IPS-20b (cell line): Measurements from ENCODE around the gene C3AR1.
"Not testable (repeated sequence)": the region's sequence is repeated elsewhere in the genome, so short reads cannot be mapped to it uniquely, and the experiment has no call there.

Source experiments
- H3K27ac ChIP-seq: one replicate; pipeline ENCODE4 v1.5.1; 2013; ENCODE audit warnings: low read length
- H3K27me3 ChIP-seq: 2 replicates; pipeline ENCODE4 v1.6.1; 2013; ENCODE audit warnings: mild to moderate bottlenecking, low read length, inconsistent platforms; ENCODE audit not compliant: insufficient read depth
- H3K36me3 ChIP-seq: 2 replicates; pipeline ENCODE4 v1.6.1; 2013; ENCODE audit warnings: low read depth, mild to moderate bottlenecking, inconsistent platforms, low read length, moderate library complexity; ENCODE audit not compliant: insufficient read depth
- H3K4me1 ChIP-seq: 2 replicates; pipeline ENCODE4 v1.6.1; 2013; ENCODE audit warnings: mild to moderate bottlenecking, control low read depth, inconsistent platforms, low read length, moderate library complexity; ENCODE audit not compliant: insufficient read depth
- H3K4me3 ChIP-seq: 2 replicates; pipeline ENCODE4 v1.5.1; 2013; ENCODE audit warnings: mild to moderate bottlenecking, low read length, inconsistent platforms
- H3K9ac ChIP-seq: 2 replicates; pipeline ENCODE4 v1.6.1; 2013; ENCODE audit warnings: low read depth, mild to moderate bottlenecking, inconsistent platforms, low read length, moderate library complexity
- H3K9me3 ChIP-seq: 2 replicates; pipeline ENCODE4 v1.6.1; 2013; ENCODE audit warnings: mild to moderate bottlenecking, low read depth, low read length, inconsistent platforms; ENCODE audit not compliant: insufficient read depth

The C3AR1 gene

DNA sequence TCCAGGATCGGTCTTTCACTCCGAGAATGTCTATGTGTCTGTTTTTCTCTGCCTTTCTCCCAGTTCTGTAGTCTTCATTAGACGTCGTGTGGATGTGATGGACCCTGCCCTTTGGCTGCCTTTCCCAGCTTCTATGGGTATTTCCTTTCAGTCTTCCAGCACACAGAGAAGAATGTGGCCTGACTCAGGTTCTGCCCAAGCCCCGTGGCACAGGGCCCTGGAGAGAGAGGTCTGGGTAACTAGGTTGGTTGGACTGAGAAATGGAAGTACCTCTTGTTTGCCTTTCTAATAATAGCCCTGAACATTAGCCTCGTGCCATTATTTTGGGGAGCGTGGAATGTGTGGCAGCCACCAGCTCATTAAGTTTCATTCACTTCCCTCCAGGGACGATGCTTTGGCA is 29.8 kb downstream of the C3AR1 start:
- H3K9ac ChIP-seq = no peak overlapping the region
- no peaks in the 10 kb centered on the region for H3K27me3 ChIP-seq
- H3K36me3 ChIP-seq = peaks cover 14% of the 10 kb centered on the region; the same call in 1 of the 2 replicates
- H3K9me3 ChIP-seq = no peaks in the 10 kb centered on the region
- peaks cover 47% of the 10 kb centered on the region for H3K4me1 ChIP-seq
- H3K27ac ChIP-seq = no peak overlapping the region
- H3K4me3 ChIP-seq = no peak overlapping the region

DNA sequence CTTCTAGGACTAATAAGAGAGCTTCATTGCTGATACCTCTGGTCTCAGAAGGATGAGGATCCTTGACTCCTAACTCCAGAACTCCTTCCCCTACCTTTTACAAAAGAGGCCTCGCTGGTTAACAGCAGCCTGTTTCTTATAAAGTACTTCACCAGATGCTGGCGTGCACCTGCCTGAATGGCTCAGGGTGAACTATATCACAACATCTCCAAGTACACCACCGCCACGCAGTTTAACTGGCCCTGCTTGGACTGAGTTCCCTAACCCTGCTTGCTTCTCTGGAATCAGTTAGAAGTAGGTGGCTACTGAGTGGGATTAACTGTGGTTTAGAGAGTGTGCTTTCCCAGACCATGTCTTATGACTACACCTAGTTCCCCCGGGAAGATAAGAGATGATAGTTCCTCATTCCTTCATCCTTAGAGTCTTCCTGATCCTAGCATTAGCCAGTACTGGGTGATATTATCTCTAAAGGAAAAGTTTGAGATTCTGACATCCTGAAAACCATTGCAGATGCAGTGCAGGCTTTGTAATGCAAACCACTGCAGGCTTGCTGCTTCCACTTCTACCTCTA is 30.6 kb downstream of the C3AR1 start:
- no peak overlapping the region for H3K27ac ChIP-seq

DNA sequence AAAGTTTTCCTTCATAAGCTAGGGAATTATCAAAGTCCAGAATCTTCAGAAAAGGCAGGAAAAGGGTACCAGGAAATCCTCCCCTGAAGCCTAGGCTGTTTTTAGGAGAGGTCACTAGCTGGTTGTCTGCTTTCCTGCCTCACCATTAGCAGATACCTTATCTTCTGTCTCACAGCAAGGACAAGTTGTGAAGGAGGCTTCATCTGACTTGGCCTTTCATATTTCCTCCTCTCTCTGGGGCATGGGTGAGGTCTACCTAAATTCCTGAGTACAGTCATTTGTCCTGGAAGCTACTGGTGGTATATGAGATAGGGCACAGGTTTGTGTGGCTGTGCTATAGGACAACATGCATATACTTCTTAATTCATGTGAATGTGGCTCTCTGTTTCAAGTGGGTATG is 31.4 kb downstream of the C3AR1 start:
- Histone ChIP-seq H3K36me3 (peaks cover 3% of the 10 kb centered on the region; the same call in 1 of the 2 replicates), H3K4me3 (peak overlapping the region; percentile 86; the same call in 1 of the 2 replicates), H3K4me1 (peaks cover 47% of the 10 kb centered on the region), H3K9me3 (no peaks in the 10 kb centered on the region), H3K27me3 (no peaks in the 10 kb centered on the region), H3K9ac (peak overlapping the region; percentile 19; the same call in 1 of the 2 replicates), H3K27ac (no peak overlapping the region)

More for the DNA sequence above, 30.6 kb downstream of the C3AR1 start:
- H3K9ac ChIP-seq = peak overlapping the region; percentile 19; the same call in 1 of the 2 replicates
- H3K4me3 ChIP-seq = peak overlapping the region; percentile 44
- H3K9me3 ChIP-seq = no peaks in the 10 kb centered on the region
- H3K36me3 ChIP-seq = peaks cover 9% of the 10 kb centered on the region; the same call in 1 of the 2 replicates
- H3K27me3 ChIP-seq = no peaks in the 10 kb centered on the region
- H3K4me1 ChIP-seq = peaks cover 47% of the 10 kb centered on the region

DNA sequence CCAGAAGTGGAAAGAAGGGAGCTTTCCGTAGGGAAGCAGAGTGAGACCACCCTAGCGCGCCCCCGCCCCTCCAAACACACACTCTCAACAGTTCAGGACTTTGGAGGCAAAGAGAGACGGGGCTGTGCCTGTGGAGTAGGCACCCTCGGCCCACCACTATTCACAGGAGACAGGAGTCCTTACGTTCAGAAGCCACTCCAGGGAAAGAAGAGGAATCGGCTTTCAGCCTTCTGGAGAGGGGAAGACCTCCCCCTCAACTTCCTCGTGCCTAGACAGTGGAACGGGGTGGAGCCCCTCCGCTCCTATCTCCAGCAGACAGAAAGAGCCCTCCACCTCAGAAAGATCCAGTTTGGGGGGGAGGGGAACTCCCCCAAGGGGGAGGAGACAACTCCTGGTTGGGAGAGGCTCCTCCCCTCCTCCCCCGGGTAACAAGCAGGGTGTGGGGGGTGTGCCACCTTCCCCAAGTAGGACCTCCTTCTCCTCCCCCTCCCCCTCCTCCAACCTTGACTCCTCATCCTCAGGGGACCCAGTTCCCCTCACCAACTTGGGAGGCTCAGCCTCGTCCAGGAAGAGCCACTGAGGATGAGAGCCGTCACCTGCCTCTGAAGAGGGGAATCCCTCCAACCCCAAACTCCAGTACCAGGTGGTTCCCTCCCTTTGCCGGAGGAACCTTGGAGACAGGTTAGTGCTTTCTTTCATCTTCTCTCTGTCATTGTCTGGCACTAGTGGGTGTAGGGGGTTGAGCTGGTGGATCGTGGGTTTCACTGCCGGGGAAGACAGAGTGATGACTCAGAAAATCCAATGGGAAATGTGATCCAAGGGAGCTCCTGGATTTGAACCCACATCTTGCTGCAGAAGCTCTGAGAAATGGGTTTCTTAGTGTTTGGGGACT is 32.8 kb downstream of the C3AR1 start:
- peak overlapping the region; percentile 86 for H3K4me3 ChIP-seq
- peak overlapping the region; percentile 84 for H3K9ac ChIP-seq
- H3K27me3 ChIP-seq = no peaks in the 10 kb centered on the region
- peaks cover 41% of the 10 kb centered on the region for H3K4me1 ChIP-seq
- H3K36me3 ChIP-seq = no peaks in the 10 kb centered on the region
- no peaks in the 10 kb centered on the region for H3K9me3 ChIP-seq
- peak overlapping the region; percentile 69 for H3K27ac ChIP-seq

- peaks cover 32% of the 10 kb centered on the region for H3K4me1 ChIP-seq
- H3K27ac ChIP-seq = peak within 1 kb of the TSS; percentile 69
- H3K9ac ChIP-seq = peak within 1 kb of the TSS; percentile 84
- no peaks in the 10 kb centered on the region for H3K27me3 ChIP-seq
- peak within 1 kb of the TSS; percentile 86 for H3K4me3 ChIP-seq
- no peaks in the 10 kb centered on the region for H3K36me3 ChIP-seq
- H3K9me3 ChIP-seq = no peaks in the 10 kb centered on the region
Observed at GRCh38 chr12:8032242-8033152, 33.7 kb downstream of the C3AR1 start, which contains the start of gene FOXJ2. Gene FOXJ2, plus strand, starts transcription at chr12:8032716. Its CDS starts 7,117 bp downstream, at chr12:8039833.

- Histone ChIP-seq H3K27me3 (no peaks in the 10 kb centered on the region), H3K4me3 (peak overlapping the region; percentile 86), H3K27ac (no peak overlapping the region), H3K9me3 (no peaks in the 10 kb centered on the region), H3K9ac (peak overlapping the region; percentile 52; the same call in 1 of the 2 replicates), H3K4me1 (peaks cover 29% of the 10 kb centered on the region), H3K36me3 (no peaks in the 10 kb centered on the region)
Observed at GRCh38 chr12:8031872-8032241, 34.3 kb downstream of the C3AR1 start.

DNA sequence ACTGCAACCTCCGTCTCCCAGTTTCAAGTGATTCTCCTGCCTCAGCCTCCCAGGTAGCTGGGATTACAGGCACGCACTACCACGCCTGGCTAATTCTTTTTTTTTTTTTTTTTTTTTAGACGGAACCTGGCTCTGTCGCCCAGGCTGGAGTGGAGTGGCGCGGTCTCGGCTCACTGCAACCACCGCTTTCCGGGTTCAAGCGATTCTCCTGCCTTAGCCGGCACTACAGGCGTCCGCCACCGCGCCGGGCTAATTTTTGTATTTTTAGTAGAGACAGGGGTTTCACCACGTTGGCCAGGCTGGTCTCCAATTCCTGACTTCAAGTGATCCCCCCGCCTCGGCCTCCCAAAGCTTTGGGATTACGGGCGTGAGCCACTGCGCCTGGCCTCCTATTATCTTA is 35.1 kb downstream of the C3AR1 start:
- not testable (repeated sequence) for H3K9me3 ChIP-seq

GRCh38 chr12:8030189-8030588 is 36.0 kb downstream of the C3AR1 start:
- Histone ChIP-seq H3K9ac (no peak overlapping the region), H3K27me3 (no peaks in the 10 kb centered on the region), H3K27ac (no peak overlapping the region), H3K4me1 (peaks cover 21% of the 10 kb centered on the region), H3K4me3 (no peak overlapping the region), H3K9me3 (no peaks in the 10 kb centered on the region), H3K36me3 (no peaks in the 10 kb centered on the region)

More for the DNA sequence above, 35.1 kb downstream of the C3AR1 start:
- H3K4me3 ChIP-seq, H3K27me3 ChIP-seq, H3K36me3 ChIP-seq, H3K27ac ChIP-seq, H3K9ac ChIP-seq: not testable (repeated sequence)
- peaks cover 26% of the 10 kb centered on the region for H3K4me1 ChIP-seq

- no peak overlapping the region for H3K9ac ChIP-seq
- H3K27ac ChIP-seq = no peak overlapping the region
- peaks cover 4% of the 10 kb centered on the region; the same call in 1 of the 2 replicates for H3K4me1 ChIP-seq
- no peak overlapping the region for H3K4me3 ChIP-seq
- no peaks in the 10 kb centered on the region for H3K36me3 ChIP-seq
- H3K9me3 ChIP-seq = no peaks in the 10 kb centered on the region
- no peaks in the 10 kb centered on the region for H3K27me3 ChIP-seq
Observed at GRCh38 chr12:8028267-8028666, 37.9 kb downstream of the C3AR1 start.

DNA sequence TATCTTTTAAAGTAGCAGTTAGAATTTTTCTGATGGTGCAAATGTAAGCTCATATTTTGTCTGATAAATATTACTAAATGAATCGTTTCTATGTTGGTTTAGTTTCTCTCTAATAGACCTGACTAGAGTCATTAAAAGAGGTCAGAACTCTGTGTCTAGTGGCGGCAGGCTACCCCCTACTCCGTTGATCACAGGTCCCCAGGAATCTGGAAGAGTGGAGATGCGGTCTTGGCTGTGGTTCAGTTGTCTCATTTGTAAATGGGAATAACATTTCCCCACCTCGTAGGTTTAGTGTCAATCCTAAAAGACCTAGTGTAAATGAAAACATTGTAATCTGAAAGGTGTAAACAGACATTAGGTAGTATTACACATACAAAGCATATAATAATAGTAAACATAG is 38.3 kb downstream of the C3AR1 start:
- Histone ChIP-seq H3K9me3 (no peaks in the 10 kb centered on the region), H3K36me3 (no peaks in the 10 kb centered on the region), H3K4me1 (peaks cover 4% of the 10 kb centered on the region; the same call in 1 of the 2 replicates), H3K9ac (peak overlapping the region; percentile 67; the same call in 1 of the 2 replicates), H3K27me3 (no peaks in the 10 kb centered on the region), H3K27ac (no peak overlapping the region), H3K4me3 (peak overlapping the region; percentile 82; the same call in 1 of the 2 replicates)

DNA sequence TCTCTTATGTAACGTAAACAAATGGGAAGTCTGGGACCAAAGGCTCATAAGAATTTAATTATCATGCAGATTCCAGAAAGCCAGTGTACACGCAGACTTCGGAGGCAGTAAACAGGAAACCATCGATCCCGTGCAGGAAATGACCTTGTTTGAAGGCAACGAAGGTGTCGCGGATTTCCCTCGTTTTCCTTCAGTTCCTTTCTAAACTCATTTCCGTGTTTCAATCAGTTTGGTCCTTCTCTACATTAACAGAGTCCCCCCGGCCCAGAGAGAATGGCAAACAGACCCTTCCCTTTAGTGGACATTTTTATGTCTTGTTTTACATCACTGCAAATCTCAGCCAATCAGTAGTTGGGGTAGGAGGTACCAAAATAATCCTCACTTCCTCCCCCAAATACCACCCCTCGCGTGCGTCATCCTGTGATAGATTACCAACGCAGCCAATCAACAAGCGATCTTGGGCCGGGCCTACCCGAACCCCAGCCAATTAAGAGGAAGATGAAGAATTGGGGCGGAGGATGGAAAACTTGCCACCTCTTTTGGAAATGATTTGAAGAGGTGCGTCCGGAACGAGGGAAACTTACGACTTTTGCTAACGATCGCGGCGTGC is 39.8 kb downstream of the C3AR1 start:
- H3K4me3 ChIP-seq = peak overlapping the region; percentile 82
- peak overlapping the region; percentile 85; the same call in 1 of the 2 replicates for H3K9ac ChIP-seq
- H3K4me1 ChIP-seq = peaks cover 4% of the 10 kb centered on the region; the same call in 1 of the 2 replicates
- H3K9me3 ChIP-seq = no peaks in the 10 kb centered on the region
- H3K27me3 ChIP-seq = no peaks in the 10 kb centered on the region
- no peaks in the 10 kb centered on the region for H3K36me3 ChIP-seq
- H3K27ac ChIP-seq = peak overlapping the region; percentile 100
